Loucy (cell line): ENCODE measurements around the gene RAVER2.

ENCODE experiments used
- EZH2phosphoT487 ChIP-seq: fragments of 200-600 bp; IDR thresholded peaks from 2 replicates; pipeline ENCODE4 v1.6.1; 2018; ENCODE audit warnings: antibody characterized with exemption, mild to moderate bottlenecking, moderate library complexity, borderline replicate concordance
- TF ChIP-seq, protein P1 (sequence below): fragments of 200-600 bp; sonication (generic); conservative IDR thresholded peaks from 2 replicates; pipeline ENCODE4 v1.5.1; 2014; ENCODE audit warnings: mild to moderate bottlenecking, antibody characterized with exemption, low read length

DNA sequence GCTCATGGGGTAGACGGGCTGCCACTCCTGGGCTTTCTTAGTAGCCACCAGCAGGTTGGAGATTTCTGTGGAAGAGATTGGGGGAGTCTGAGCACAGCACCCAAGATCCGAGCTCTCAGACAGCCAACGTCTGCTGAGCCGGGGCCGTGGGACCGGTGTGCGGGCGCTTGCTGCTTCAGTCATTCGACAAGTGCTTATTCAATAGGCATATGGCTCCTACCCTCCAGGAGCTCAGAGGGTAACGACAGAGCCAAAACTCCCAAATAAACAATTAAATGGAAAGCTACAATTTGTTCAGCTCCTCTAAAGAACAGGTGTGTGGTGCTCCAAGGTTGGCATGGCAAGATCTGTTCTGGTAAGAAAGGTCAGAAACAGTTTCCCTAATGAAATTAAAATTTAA lies 106.0 kb downstream of the RAVER2 start:
- TF ChIP-seq, protein P1, sequence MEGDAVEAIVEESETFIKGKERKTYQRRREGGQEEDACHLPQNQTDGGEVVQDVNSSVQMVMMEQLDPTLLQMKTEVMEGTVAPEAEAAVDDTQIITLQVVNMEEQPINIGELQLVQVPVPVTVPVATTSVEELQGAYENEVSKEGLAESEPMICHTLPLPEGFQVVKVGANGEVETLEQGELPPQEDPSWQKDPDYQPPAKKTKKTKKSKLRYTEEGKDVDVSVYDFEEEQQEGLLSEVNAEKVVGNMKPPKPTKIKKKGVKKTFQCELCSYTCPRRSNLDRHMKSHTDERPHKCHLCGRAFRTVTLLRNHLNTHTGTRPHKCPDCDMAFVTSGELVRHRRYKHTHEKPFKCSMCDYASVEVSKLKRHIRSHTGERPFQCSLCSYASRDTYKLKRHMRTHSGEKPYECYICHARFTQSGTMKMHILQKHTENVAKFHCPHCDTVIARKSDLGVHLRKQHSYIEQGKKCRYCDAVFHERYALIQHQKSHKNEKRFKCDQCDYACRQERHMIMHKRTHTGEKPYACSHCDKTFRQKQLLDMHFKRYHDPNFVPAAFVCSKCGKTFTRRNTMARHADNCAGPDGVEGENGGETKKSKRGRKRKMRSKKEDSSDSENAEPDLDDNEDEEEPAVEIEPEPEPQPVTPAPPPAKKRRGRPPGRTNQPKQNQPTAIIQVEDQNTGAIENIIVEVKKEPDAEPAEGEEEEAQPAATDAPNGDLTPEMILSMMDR = no peak
- no peak for TF ChIP-seq EZH2phosphoT487
